ENCODE measurements around the gene IP6K1.

DNA sequence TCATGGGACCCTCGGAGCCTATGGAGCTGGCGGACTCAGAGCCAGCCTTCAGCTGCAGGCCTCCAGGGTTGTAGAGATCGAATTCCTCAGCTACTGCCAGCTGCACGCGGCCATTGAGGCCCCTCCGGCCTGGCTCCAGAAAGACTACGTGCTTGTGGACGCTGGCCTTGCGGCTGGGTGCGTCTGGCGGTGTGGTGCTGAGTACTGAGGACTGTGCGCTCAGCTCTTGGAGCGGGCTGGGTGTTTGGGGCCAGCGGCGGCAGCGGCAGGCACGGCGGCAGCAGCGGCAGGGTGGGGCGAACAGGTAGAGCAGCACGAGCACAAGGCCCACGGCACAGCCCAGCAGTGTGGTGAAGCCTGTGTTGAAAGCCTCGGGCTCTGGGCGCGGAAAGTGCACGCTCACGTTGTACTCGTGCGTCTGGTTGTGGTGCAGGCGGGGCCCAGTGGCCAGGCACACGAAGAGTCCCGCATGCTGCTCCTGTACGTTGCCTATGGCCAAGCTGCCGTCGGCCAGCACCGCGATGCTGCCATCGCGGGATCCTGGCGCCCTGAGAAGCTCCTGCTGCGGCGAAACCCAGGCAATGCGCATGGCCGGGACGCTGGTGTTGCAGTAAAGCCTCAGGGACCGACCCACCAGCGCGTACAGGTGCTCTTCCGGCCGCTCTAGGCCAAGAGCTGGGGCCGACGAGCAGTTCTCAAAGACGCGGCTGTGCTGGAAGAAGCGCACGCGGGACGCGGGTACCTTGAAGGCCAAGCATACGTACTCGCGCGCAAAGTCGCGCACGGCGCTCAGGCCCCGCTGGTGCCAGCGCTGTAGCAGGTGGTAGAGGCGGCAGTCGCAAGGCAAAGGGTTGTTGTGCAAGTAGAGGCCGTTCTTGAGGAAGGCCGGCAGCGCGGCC lies 68.1 kb downstream of the IP6K1 start:
- TF ChIP-seq, protein P1, sequence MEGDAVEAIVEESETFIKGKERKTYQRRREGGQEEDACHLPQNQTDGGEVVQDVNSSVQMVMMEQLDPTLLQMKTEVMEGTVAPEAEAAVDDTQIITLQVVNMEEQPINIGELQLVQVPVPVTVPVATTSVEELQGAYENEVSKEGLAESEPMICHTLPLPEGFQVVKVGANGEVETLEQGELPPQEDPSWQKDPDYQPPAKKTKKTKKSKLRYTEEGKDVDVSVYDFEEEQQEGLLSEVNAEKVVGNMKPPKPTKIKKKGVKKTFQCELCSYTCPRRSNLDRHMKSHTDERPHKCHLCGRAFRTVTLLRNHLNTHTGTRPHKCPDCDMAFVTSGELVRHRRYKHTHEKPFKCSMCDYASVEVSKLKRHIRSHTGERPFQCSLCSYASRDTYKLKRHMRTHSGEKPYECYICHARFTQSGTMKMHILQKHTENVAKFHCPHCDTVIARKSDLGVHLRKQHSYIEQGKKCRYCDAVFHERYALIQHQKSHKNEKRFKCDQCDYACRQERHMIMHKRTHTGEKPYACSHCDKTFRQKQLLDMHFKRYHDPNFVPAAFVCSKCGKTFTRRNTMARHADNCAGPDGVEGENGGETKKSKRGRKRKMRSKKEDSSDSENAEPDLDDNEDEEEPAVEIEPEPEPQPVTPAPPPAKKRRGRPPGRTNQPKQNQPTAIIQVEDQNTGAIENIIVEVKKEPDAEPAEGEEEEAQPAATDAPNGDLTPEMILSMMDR (conservative IDR thresholded peaks at IDR 0.05; ENCODE audit: low read length), result no peak
- TF ChIP-seq EZH2phosphoT487 (IDR thresholded peaks at IDR 0.05; ENCODE audit: borderline replicate concordance), result no peak

Measured in Loucy (cell line).